ENCODE results near the gene CMIP. TPM values are rescaled to one million over a fixed set of nuclear protein-coding genes. Genes with fewer than 3 reads are reported as not detected.

CMIP gene
- total and polyA plus RNA-seq, 10 of the 15 experiments (the other 5 are each of a cell fraction or from before 2014, with no cell fraction given) = 1.2 to 43.2 (median 4.4) TPM

- no peaks in the 10 kb centered on the region for H3K27me3 ChIP-seq (replicated peaks in 1 of 2; ENCODE audit: control insufficient read depth in 2 of 2, insufficient read depth in 2 of 2, low read length in 1 of 2)
- FAIRE-seq (no peak), DNase-seq (ENCODE audit: low read depth, low spot score) (no peak), ATAC-seq (no peak)
- ChIA-PET CTCF (no interaction called here), SMC1A (ENCODE audit: uncharacterized antibody, unreplicated experiment) (no interaction called here), POLR2A (no interaction called here), RAD21 (ENCODE audit: unreplicated experiment) (no interaction called here)
- no peak overlapping the region for H3K27ac ChIP-seq (ENCODE audit: control insufficient read depth, insufficient read depth)
- peaks cover 2% of the 10 kb centered on the region in 2 experiments; a peak in 3 of 4 replicates for H3K36me3 ChIP-seq (ENCODE audit: control insufficient read depth in 2 of 2, insufficient read depth in 2 of 2, low read length in 1 of 2)
- TF ChIP-seq ASH2L (IDR thresholded peaks at IDR 0.05; ENCODE audit: borderline replicate concordance, low read depth) (no peak), E2F8 (IDR thresholded peaks at IDR 0.05; ENCODE audit: low read depth, partially characterized antibody) (no peak), RBBP5 (conservative IDR thresholded peaks at IDR 0.05) (no peak)
- intact Hi-C loops (cut with micrococcal nuclease; ENCODE audit: unreplicated experiment) (no loop called here), in situ Hi-C loops (cut with MboI) (no loop called here)
- no peaks in the 10 kb centered on the region for H4K20me1 ChIP-seq (ENCODE audit: control insufficient read depth, insufficient read depth)
- no peak overlapping the region for H3K4me2 ChIP-seq (ENCODE audit: control insufficient read depth, insufficient read depth)
- no peaks in the 10 kb centered on the region for H3K4me1 ChIP-seq (ENCODE audit: control insufficient read depth, insufficient read depth, low read length)
- H2AFZ ChIP-seq (ENCODE audit: control insufficient read depth, low read depth, low read length) = no peak overlapping the region
- no peaks in the 10 kb centered on the region for H3K79me2 ChIP-seq (ENCODE audit: control insufficient read depth, insufficient read depth, low read length)
- H3K9me3 ChIP-seq (replicated peaks; ENCODE audit: control insufficient read depth, insufficient read depth, low read length) = no peaks in the 10 kb centered on the region
- H3K4me3 ChIP-seq = no peak overlapping the region
- WGBS (ENCODE audit: insufficient coverage, insufficient replicate concordance, low lambda C conversion rate, missing lambda C conversion rate) = 82% methylated on average over 8 of the region's 8 CpGs
- H3K9ac ChIP-seq (ENCODE audit: control insufficient read depth, insufficient read depth, low read length) = no peak overlapping the region
- no TSS peak for BruUV-seq (replicated peaks)
Observed at GRCh38 chr16:81633680-81634379, 189.2 kb downstream of the CMIP start.

Data from GM12878 (cell line).